GM18867 (cell line): ENCODE data around the gene NPAS3.

ENCODE experiments used
- ATAC-seq: cut with Tn5 transposase; IDR thresholded peaks from one replicate; pipeline ENCODE4 v1.9.1; 2021; ENCODE audit warnings: mild to moderate bottlenecking, moderate library complexity; ENCODE audit not compliant: unreplicated experiment

The NPAS3 gene

DNA sequence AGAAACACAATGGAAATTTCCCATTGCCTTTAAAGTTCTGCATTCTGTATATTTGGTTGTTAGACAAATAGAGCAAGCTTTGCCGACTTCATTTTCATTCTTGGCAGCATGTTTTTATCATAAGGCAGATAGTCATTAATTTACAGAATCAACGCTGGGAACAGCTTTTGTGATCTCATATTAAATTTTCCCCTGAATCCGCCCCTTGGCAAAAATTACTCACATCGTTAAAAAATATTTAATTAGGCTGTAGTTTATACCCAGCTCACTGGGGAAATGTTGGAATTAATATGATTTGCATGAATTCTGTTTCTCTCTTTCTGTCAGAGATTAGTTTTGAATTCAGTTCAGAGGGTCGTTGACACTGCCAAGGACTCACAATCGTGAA, 714.6 kb downstream of the NPAS3 start:
- no peak for ATAC-seq

DNA sequence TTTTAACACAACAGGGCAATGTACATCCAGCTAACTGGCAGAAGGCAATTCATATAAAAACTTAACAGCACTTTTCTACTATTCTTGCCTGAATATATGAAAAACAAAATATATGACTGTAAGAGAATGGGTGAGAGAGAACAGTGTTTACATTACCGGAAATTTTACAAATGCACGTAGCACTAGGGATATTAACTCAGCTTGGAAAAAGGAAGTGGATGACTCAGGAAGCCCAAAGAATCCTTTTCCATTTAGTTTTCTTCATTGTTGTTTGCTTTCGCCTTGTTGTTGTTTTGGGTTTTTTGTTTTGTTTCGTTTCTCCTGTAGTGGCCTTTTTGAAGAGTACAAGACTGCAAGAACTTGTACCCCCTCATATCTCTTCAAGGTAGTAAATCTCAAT, 716.7 kb downstream of the NPAS3 start:
- ATAC-seq: no peak

DNA sequence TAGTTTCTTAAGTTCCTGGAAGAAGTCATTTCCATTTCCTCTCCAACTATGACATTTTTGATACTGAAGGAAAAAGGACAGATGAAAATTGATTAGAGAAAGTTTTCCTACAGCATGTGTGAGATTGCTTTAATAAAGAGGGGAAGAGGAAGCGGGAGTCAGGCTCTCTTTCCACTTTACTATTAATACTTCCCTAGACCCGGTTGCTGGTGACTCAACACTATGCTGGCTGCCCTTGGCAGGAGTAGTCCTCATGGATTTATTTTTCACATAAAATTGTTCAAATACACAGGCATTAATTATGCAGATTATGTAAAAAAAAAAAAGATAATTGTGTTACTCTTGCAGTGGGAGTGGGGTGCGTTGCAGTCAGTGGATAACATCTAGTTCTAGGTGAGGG, 718.8 kb downstream of the NPAS3 start:
- ATAC-seq: no peak

DNA sequence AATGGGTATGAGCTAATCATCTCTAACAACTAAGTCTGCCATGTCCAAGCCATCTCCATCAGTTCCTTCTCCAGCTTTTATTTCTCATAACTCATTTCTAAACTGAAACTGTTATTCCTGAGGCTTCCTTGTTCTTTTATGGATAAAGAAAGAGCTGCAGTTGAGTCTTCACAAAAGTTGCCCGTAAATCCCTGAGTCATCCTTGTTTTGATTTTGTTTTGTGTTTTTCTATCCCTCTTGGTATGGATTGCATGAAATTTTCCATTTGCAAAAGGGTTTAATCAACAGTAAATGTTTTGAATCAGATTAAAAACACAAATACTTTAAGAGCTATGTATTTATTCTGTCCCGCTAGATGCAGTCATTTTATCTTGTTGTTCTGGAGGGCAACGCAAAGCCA, 721.6 kb downstream of the NPAS3 start:
- ATAC-seq: no peak

DNA sequence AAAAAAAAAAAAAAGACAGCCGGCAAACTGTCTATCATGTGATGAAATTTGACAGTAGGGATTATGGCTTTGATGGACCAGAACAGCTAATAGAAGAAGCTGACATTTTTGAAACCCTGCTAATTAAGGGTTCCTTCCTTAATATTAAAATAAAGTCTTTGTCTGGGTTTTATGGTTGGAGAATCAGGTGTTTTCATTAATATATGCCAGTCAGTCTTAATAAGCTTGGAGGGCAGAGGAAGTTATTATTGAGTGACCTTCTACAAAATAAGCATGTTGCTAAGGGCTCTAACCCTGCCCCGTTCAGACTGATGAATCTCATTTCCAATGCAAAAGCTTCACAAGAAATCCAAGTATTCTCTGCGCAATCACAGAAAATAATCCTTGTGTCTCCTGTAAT, 722.4 kb downstream of the NPAS3 start:
- no peak for ATAC-seq

DNA sequence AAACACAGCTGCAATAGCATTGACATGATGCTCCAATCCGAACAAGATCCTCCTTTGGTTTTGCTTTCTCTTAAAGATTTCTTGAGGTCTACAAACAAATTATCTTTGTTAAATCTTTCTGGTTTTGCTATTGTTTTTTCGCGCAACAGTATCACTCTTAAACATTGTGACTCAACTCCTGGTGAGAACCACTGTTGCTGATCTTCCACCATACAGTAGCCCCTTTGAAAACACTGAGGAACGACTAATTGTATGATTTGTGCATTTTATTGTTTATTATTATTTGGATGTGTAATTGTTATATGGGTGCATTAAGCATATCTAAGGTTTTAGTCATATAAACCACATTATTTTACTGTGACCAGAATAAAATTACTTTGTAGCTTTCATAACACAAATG, 729.4 kb downstream of the NPAS3 start:
- no peak for ATAC-seq

DNA sequence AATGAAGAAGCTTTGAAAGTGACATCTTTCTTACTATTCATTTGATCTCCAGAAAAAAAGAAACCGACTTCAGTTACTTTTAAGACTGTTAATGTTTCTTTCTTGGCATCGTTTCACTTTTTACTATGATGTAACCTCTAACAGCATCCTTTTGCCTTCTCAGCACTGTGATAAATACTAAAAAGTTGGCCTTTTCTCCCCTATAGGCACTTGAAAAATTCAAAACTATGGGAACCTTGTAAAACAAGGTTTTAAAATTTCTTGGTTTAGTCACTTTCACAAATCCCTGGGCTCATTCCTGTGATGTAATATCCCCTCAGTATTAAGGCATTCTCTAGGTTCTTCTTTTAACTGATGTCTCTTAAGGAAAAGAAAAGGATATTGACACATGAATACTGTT, 730.4 kb downstream of the NPAS3 start:
- no peak for ATAC-seq

DNA sequence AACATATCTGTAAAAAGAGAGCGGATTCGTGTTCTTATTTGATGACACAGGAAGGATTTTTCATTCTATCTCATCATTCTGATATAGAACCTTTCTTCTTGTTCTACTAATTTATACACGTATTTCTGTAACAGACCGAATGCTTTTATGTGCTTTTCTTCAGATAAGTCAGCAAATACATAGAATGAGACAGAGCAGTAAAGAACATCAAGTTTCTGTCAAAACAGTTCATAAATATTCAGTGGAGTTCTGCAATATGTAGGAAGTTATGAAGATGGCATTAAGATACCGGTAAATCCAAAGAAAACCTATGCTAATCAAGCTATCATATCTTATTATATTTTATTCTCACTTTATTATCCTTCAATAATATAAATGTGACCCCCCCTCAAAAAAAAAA, 731.6 kb downstream of the NPAS3 start:
- no peak for ATAC-seq

DNA sequence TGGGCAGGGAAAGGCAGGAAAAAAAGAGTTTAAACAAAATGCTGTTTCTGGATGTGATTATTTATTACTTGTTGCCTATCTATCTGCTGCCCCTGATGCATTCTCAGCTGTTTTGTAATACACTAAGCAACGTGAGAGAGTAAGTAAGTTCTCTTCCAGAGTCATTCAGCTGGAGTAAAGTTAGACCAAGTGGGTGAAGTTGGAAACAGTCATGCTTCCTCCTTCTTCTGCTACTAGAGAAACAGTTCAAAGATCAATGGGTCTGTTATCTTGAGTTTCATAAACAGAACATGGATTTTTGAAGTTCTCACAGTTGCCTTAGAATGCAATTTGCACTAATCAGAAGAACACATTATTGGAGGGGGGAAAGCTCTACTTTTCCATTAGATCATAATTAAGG, 732.9 kb downstream of the NPAS3 start:
- no peak for ATAC-seq

DNA sequence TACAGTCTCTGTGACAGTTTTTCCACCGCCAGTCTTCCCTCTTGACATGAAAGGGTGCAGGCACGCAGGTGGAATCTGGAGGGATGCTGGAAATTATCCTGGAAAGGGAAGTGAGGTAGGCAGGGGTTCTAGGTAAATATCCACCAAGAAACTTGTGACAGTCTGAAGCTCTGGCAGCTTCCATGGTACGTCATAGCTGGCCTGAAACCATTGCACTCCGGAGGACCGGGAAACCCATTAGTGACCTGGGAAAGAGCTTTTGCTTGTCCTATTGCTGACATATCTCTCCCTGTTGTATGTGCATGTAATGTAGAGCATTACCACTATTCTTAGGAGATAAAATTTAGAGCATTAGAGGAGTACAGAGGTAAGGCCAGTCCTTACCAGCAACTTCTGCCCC, 736.2 kb downstream of the NPAS3 start:
- no peak for ATAC-seq

DNA sequence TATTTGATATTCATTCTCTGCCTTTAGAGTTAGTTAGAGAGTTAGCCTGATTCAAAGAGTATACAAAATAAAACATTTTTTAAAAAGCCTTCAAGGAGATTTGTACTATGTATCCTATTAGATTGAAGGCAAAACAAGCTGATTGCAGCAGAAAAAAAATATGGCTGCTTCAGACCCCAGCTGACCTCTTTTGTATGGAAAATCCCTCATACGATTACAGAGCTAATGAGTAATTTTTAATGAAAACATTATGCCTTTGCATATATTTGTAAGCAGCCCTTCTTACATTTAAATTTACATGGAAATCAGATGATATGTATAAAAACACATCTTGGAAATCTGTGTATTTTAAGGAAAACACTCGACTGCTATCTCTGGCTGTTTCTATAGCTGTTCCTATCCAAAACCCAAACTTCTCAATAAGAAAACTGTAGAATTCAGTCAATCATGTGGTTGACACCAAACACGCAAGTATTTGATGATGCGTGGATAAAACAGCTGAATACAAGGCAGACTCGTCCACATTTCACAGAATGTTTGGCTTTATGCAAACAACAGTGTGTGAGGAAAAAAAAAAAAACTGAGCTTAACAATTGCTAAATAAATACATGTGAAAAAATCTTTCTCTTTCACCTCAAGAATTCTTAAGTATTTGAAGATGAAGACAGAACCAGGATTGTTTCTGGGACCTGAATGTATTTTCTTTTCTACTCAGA, 736.9 kb downstream of the NPAS3 start:
- no peak for ATAC-seq

DNA sequence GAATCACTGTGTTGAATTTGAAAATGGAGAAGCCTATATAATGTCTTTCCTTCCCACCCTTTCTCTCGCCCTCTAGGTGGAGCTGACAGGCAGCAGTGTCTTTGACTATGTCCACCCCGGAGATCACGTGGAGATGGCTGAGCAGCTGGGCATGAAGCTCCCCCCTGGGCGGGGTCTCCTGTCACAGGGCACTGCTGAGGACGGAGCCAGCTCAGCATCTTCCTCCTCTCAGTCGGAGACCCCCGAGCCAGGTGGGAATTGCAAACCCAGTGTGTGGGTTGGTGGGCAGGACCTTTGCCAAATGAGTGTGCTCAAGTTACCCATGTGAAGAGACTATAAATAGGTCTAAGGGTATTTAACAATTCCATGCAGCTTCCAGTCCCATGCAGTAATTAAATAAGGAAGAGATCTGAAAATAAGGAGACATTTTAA, 737.5 kb downstream of the NPAS3 start:
- peak; percentile 80 for ATAC-seq

DNA sequence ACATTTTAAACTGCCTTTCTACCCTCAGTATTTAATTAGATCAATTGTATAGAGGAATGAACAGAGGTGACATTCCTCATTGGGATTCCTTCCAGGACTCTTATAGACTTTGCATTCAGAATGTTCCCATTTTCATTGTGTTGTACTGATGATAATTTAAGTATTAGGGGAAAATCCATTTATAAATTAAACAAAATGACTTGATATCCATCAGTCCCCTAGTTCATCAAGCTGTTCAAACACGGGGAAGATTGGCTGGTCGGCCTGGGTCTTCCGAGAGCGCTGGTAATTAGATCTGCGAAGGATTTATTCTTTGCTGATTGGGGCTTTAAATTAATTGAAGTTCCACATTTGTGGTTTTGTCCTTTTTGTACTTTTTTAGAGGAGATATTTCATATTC, 738.2 kb downstream of the NPAS3 start:
- ATAC-seq: no peak

DNA sequence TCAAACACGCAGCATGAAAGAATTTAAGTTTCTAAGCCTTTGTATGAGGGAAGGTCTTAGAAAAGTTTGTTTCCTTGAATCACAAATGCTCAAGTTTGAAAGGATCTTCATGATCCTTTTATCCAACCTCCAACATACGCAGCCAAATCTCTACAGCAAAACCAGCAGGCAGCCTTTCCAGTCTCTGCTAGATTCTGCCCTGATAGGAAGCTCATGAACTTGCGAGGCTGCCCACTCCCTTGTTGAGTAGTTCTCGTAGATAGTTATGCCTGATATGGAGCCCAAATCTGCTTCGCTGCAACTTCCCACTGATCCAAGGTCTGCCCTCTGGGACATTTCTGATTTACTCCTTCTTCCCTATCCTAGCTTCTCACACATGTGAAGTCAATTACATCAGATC, 739.3 kb downstream of the NPAS3 start:
- ATAC-seq: no peak

DNA sequence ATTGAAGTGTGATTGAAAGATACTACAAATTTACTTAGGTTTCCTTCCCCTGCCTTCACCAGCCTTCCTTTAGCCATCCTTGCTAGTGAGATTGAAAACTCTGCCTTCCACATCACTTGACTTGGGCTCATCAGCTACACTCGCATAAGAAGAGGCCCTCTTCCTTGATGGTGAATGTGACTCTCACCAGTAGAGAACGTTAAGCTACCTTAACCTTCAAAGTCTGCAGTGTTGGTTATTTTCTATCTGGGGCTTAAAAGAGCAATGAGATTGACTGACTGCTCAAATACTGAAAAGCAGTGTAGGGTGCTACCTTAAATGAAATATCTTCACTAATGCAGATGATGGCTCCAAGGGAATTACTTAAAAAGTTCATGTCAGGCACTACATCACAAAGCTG, 740.3 kb downstream of the NPAS3 start:
- no peak for ATAC-seq

DNA sequence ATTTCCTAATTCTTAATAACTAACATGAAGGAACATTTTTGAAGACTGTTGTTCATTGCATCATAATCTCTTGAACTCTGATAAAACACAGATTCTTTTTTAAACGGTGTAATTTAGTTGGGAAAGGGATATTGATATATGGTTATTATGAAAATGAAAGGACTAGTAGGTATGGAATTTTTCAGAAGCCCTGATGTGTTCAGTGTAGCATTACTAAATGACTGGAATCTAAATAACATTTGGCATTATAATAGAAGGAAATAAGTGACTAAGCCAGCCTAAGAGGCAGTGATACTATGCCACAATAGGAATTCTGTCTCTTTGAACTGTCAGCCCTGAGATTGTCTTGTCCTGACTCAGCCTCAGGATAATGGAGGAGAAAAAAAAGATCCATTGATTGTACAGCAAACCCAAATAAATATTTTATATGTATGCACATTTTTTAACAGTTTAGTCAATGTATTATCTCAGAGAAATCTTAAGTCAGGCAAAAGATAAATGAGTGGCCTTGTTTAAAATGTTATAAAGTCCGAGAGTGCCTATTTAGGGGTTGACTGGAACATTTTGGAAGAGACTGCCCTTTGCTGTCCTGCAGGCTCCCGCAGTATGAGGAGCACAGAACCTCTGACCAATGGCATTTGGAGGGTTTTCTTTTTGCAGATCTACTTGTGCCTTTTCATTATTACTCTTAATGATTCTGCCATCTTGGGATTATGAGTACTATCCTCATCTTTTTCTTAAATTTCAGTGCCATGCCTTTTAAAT, 741.0 kb downstream of the NPAS3 start:
- no peak for ATAC-seq

DNA sequence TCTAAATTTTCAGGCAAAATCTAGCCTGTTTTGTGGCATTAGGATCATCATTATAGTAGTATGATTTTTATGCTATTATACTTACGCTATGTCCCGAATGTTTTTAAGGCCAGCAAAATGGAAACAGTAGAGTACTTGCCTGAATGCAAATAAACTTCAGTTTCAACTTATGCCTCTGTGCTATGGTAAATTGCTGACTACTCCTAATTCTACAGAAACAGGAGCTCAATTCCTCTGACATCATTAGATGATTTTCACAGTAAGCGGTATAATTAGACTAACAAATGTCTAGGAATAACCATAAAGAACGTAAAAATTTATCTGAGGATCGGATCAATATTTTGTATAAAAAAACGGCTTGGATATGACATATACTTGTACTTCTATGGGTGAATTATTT, 742.2 kb downstream of the NPAS3 start:
- no peak for ATAC-seq

DNA sequence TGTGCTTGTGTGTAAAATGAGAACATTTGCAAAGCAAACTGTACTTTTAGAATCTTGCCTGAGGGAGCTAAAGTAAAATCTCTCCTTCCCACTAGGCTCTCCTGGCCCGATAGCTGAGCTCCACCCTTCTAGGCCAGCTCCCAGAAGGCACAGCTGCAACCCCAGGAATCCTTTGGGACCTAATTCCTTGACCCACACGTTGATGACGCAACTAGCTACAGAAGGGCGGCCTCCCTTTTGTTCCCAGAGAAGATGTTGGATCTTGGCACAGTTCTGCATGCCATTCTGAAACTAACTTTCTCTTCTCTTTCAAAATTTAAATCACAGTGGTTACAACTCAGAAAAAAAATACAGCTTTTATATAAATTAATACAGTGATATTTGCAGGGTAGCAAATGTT, 744.1 kb downstream of the NPAS3 start:
- ATAC-seq: no peak

DNA sequence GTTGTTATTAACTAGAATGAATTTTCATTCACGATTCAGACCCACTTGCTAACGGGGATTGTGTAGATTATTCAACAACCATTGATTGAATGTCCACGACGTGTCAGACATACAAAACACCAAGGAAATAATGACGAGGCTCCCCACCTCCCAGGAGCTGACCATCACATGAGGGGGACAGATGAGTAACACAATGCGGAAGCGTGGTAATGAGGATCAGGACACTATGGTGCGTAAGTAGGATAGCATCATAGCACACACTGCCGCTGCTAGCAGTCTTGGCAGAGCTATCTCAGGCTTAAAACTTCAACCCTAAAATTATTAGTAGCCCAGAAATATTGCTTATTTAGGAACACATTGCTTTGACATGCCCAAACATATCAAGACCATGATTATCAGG, 746.3 kb downstream of the NPAS3 start:
- no peak for ATAC-seq

DNA sequence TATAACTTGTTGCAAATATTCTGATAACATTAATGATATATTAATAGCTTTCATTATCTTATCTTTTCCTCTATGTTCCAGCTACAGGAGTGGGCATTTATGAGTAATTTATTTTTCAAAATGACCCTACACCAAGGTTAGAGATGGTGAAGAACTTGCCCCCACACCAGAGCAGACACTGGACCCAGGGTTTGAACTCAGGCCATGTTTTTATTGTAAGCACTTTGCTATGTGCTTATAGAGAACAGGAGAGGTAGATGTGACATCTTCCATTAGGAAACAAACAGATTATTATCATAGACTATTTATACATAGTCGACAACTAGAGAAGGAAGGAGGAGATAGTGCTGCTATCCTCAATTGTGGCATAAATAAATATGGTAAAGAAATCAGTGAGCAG, 747.0 kb downstream of the NPAS3 start:
- ATAC-seq: no peak

DNA sequence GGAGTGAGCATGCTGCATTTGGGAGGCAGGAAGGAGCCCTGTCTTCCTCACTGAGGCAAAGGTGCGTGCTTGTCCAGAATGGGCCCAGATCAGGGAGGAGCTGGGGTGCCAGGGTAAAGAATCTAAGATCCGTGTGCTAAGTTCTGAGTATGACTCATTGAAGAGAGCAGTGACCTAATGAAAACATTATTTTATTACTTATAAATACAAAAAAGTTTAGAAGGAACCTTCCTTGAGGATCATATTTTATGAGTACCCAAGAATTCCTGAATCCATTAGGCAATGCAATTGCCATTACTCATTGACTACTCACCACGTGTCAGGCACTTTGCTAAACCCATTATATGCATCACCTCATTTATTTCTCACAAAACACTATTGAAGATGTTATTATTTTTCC, 747.5 kb downstream of the NPAS3 start:
- no peak for ATAC-seq

DNA sequence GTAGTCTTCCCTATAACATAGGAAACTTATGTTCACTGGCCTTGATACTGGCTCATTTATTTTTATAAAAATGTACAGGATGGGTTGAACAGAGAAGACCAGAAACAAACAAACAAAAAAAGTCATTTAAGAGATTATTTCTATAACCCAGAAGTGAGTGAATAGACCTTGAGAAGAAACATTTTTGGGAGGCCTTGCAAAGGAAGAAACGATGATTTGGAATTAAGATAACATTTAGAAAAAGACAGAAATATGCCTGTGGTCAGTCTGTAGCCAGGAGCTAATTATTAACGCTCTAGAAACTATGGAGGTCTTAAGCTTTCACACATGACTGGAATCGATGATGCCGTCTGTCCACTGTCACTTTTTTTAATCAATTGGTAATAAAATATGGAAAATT, 748.2 kb downstream of the NPAS3 start:
- no peak for ATAC-seq

DNA sequence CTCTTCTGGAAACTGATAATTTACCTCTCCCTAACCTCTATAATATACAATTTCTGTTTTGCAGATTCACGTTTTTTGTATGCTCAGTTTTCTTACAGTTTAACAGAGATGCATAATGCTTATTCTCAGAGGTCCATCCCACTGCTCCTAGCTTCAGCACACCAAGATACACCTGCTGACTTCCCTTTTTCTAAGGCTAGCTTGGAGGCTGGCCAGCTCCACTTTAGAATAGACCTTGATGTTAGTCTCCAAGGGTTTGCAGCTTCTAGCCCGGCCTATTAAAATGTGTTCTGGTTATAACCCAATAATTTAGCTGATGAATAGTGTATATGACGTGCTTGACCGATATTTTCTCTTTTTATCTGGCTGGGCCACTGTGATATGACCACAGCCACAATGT, 751.0 kb downstream of the NPAS3 start:
- no peak for ATAC-seq
